GM03348 (cell line): ENCODE measurements around the gene FAR1.

ENCODE experiments used
- DNase-seq: peaks from one replicate; pipeline ENCODE4 v3.0.0; 2012; ENCODE audit warnings: low spot score

The FAR1 gene

GRCh38 chr11:13777341-13777985, 109.0 kb downstream of the FAR1 start:
- no peak for DNase-seq

GRCh38 chr11:13778345-13778744, 109.9 kb downstream of the FAR1 start:
- DNase-seq = no peak

DNA sequence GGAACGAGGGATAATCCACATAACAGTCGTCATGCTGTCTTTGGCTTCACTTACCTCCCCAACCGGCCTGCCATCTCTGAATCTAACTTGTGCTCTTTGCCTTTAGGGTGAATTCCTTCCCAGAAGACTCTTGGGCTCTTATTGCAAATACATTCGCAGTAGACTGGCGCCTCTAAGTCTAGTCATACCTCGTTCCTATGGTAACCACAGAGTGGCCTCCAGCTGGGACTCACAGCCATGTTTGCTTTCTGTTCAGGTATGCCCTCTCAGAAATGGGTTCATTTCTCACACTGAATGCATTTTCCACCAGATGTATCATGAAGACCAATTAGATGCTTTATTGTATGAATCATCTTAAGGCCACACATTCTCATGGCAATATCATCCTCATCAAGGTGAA, 112.7 kb downstream of the FAR1 start:
- DNase-seq = no peak
